GM10847 (cell line): ENCODE results near the gene CDK6.

Source experiments
- POLR2A ChIP-seq: IDR thresholded peaks from 2 replicates; pipeline ENCODE4 v1.6.1; 2011; ENCODE audit not compliant: insufficient read length; ENCODE audit errors: extremely low read depth

Gene CDK6

GRCh38 chr7:92613214-92613613, 223.2 kb downstream of the CDK6 start:
- TF ChIP-seq POLR2A = no peak

GRCh38 chr7:92612501-92612900, 223.9 kb downstream of the CDK6 start:
- no peak for TF ChIP-seq POLR2A

GRCh38 chr7:92611735-92612134, 224.6 kb downstream of the CDK6 start:
- TF ChIP-seq POLR2A = no peak

GRCh38 chr7:92609921-92610518, 226.4 kb downstream of the CDK6 start:
- no peak for TF ChIP-seq POLR2A

GRCh38 chr7:92608380-92609322, 227.7 kb downstream of the CDK6 start:
- no peak for TF ChIP-seq POLR2A

GRCh38 chr7:92606985-92607384, 229.4 kb downstream of the CDK6 start:
- TF ChIP-seq POLR2A = no peak

GRCh38 chr7:92603089-92603445, 233.3 kb downstream of the CDK6 start:
- no peak for TF ChIP-seq POLR2A

- TF ChIP-seq POLR2A = no peak
Measured at GRCh38 chr7:92602352-92603088, 233.9 kb downstream of the CDK6 start.

- no peak for TF ChIP-seq POLR2A
Measured at GRCh38 chr7:92598310-92598981, 237.9 kb downstream of the CDK6 start.

GRCh38 chr7:92595281-92595680, 241.1 kb downstream of the CDK6 start:
- TF ChIP-seq POLR2A = no peak

GRCh38 chr7:92594746-92595145, 241.6 kb downstream of the CDK6 start:
- no peak for TF ChIP-seq POLR2A

- no peak for TF ChIP-seq POLR2A
Measured at GRCh38 chr7:92590711-92591310, 245.6 kb downstream of the CDK6 start.

GRCh38 chr7:92589056-92589455, 247.3 kb downstream of the CDK6 start:
- no peak for TF ChIP-seq POLR2A

- TF ChIP-seq POLR2A = no peak
Measured at GRCh38 chr7:92588561-92588960, 247.8 kb downstream of the CDK6 start.

GRCh38 chr7:92586841-92587240, 249.5 kb downstream of the CDK6 start:
- TF ChIP-seq POLR2A = no peak
